ENCODE data around the gene ARHGAP26.
"Not testable (repeated sequence)": the region's sequence is repeated elsewhere in the genome, so short reads cannot be mapped to it uniquely, and the experiment has no call there.

The ARHGAP26 gene

GRCh38 chr5:142989270-142989669, 219.1 kb downstream of the ARHGAP26 start:
- H3K27me3 ChIP-seq (ENCODE audit: control insufficient read depth, insufficient read depth, low read length, poor library complexity, severe bottlenecking); H3K4me1 ChIP-seq (ENCODE audit: control insufficient read depth, insufficient read depth, low read length): not testable (repeated sequence)
- WGBS, 2 experiments = 90 to 100% methylated on average over 1 of the region's 1 CpG

GRCh38 chr5:142990073-142990472, 219.9 kb downstream of the ARHGAP26 start:
- H3K4me1 ChIP-seq (ENCODE audit: control insufficient read depth, insufficient read depth, low read length); H3K4me3 ChIP-seq (ENCODE audit: insufficient read depth, low read depth, low read length); H3K27me3 ChIP-seq (ENCODE audit: control insufficient read depth, insufficient read depth, low read length, poor library complexity, severe bottlenecking); H3K36me3 ChIP-seq (ENCODE audit: control insufficient read depth, insufficient read depth, low read length); H3K27ac ChIP-seq (ENCODE audit: insufficient read depth, low read depth, low read length, poor library complexity, severe bottlenecking); H3K9me3 ChIP-seq (ENCODE audit: control insufficient read depth, low read length): not testable (repeated sequence)
- 94 to 96% methylated on average over 8 of the region's 8 CpGs for WGBS, 2 experiments

More at GRCh38 chr5:142989270-142989669, 219.1 kb downstream of the ARHGAP26 start:
- H3K4me3 ChIP-seq (ENCODE audit: insufficient read depth, low read depth, low read length); H3K36me3 ChIP-seq (ENCODE audit: control insufficient read depth, insufficient read depth, low read length); H3K27ac ChIP-seq (ENCODE audit: insufficient read depth, low read depth, low read length, poor library complexity, severe bottlenecking); H3K9me3 ChIP-seq (ENCODE audit: control insufficient read depth, low read length): not testable (repeated sequence)

- 91 to 95% methylated on average over 2 of the region's 2 CpGs for WGBS, 2 experiments
These were observed 224.0 kb downstream of the ARHGAP26 start for GRCh38 chr5:142994218-142994617.

GRCh38 chr5:142995621-142996020, 225.4 kb downstream of the ARHGAP26 start:
- H3K27me3 ChIP-seq (ENCODE audit: control insufficient read depth, insufficient read depth, low read length, poor library complexity, severe bottlenecking); H3K27ac ChIP-seq (ENCODE audit: insufficient read depth, low read depth, low read length, poor library complexity, severe bottlenecking); H3K4me1 ChIP-seq (ENCODE audit: control insufficient read depth, insufficient read depth, low read length); H3K36me3 ChIP-seq (ENCODE audit: control insufficient read depth, insufficient read depth, low read length); H3K9me3 ChIP-seq (ENCODE audit: control insufficient read depth, low read length); H3K4me3 ChIP-seq (ENCODE audit: insufficient read depth, low read depth, low read length): not testable (repeated sequence)

More at GRCh38 chr5:142994218-142994617, 224.0 kb downstream of the ARHGAP26 start:
- Histone ChIP-seq H3K4me3 (ENCODE audit: insufficient read depth, low read depth, low read length) (no peak overlapping the region), H3K4me1 (ENCODE audit: control insufficient read depth, insufficient read depth, low read length) (no peaks in the 10 kb centered on the region), H3K36me3 (ENCODE audit: control insufficient read depth, insufficient read depth, low read length) (no peaks in the 10 kb centered on the region), H3K27ac (ENCODE audit: insufficient read depth, low read depth, low read length, poor library complexity, severe bottlenecking) (no peak overlapping the region), H3K27me3 (ENCODE audit: control insufficient read depth, insufficient read depth, low read length, poor library complexity, severe bottlenecking) (no peaks in the 10 kb centered on the region), H3K9me3 (ENCODE audit: control insufficient read depth, low read length) (no peaks in the 10 kb centered on the region)

- no peaks in the 10 kb centered on the region for H3K27me3 ChIP-seq (ENCODE audit: control insufficient read depth, insufficient read depth, low read length, poor library complexity, severe bottlenecking)
- 89 to 91% methylated on average over 1 of the region's 1 CpG for WGBS, 2 experiments
- H3K27ac ChIP-seq (ENCODE audit: insufficient read depth, low read depth, low read length, poor library complexity, severe bottlenecking) = no peak overlapping the region
- no peaks in the 10 kb centered on the region for H3K9me3 ChIP-seq (ENCODE audit: control insufficient read depth, low read length)
- H3K4me3 ChIP-seq (ENCODE audit: insufficient read depth, low read depth, low read length) = no peak overlapping the region
- no peaks in the 10 kb centered on the region for H3K36me3 ChIP-seq (ENCODE audit: control insufficient read depth, insufficient read depth, low read length)
- H3K4me1 ChIP-seq (ENCODE audit: control insufficient read depth, insufficient read depth, low read length) = no peaks in the 10 kb centered on the region
These were observed 227.4 kb downstream of the ARHGAP26 start for GRCh38 chr5:142997591-142997990.

- H3K9me3 ChIP-seq (ENCODE audit: control insufficient read depth, low read length) = no peaks in the 10 kb centered on the region
- H3K27ac ChIP-seq (ENCODE audit: insufficient read depth, low read depth, low read length, poor library complexity, severe bottlenecking) = no peak overlapping the region
- H3K27me3 ChIP-seq (ENCODE audit: control insufficient read depth, insufficient read depth, low read length, poor library complexity, severe bottlenecking) = no peaks in the 10 kb centered on the region
- H3K4me1 ChIP-seq (ENCODE audit: control insufficient read depth, insufficient read depth, low read length) = no peaks in the 10 kb centered on the region
- no peak overlapping the region for H3K4me3 ChIP-seq (ENCODE audit: insufficient read depth, low read depth, low read length)
- 69 to 81% methylated on average over 6 of the region's 6 CpGs for WGBS, 2 experiments
- no peaks in the 10 kb centered on the region for H3K36me3 ChIP-seq (ENCODE audit: control insufficient read depth, insufficient read depth, low read length)
These were observed 228.3 kb downstream of the ARHGAP26 start for GRCh38 chr5:142998316-142999020.

- not testable (repeated sequence) for H3K36me3 ChIP-seq (ENCODE audit: control insufficient read depth, insufficient read depth, low read length); H3K4me1 ChIP-seq (ENCODE audit: control insufficient read depth, insufficient read depth, low read length); H3K9me3 ChIP-seq (ENCODE audit: control insufficient read depth, low read length); H3K27ac ChIP-seq (ENCODE audit: insufficient read depth, low read depth, low read length, poor library complexity, severe bottlenecking); H3K27me3 ChIP-seq (ENCODE audit: control insufficient read depth, insufficient read depth, low read length, poor library complexity, severe bottlenecking); H3K4me3 ChIP-seq (ENCODE audit: insufficient read depth, low read depth, low read length)
- WGBS, 2 experiments = 86% methylated on average over 1 of the region's 1 CpG; no CpG with 5 or more reads in 1 of the 2 experiments
These were observed 230.4 kb downstream of the ARHGAP26 start for GRCh38 chr5:143000551-143000950.

GRCh38 chr5:143001764-143002351, 231.7 kb downstream of the ARHGAP26 start:
- H3K27ac ChIP-seq (ENCODE audit: insufficient read depth, low read depth, low read length, poor library complexity, severe bottlenecking) = no peak overlapping the region
- H3K4me3 ChIP-seq (ENCODE audit: insufficient read depth, low read depth, low read length) = no peak overlapping the region
- 77 to 82% methylated on average over 8 of the region's 8 CpGs for WGBS, 2 experiments

GRCh38 chr5:143002459-143003327, 232.5 kb downstream of the ARHGAP26 start:
- WGBS, 2 experiments = 90 to 91% methylated on average over 7 of the region's 7 CpGs
- Histone ChIP-seq H3K27me3 (ENCODE audit: control insufficient read depth, insufficient read depth, low read length, poor library complexity, severe bottlenecking) (no peaks in the 10 kb centered on the region), H3K4me1 (ENCODE audit: control insufficient read depth, insufficient read depth, low read length) (no peaks in the 10 kb centered on the region), H3K4me3 (ENCODE audit: insufficient read depth, low read depth, low read length) (no peak overlapping the region), H3K9me3 (ENCODE audit: control insufficient read depth, low read length) (no peaks in the 10 kb centered on the region), H3K27ac (ENCODE audit: insufficient read depth, low read depth, low read length, poor library complexity, severe bottlenecking) (no peak overlapping the region), H3K36me3 (ENCODE audit: control insufficient read depth, insufficient read depth, low read length) (no peaks in the 10 kb centered on the region)

More at GRCh38 chr5:143001764-143002351, 231.7 kb downstream of the ARHGAP26 start:
- H3K27me3 ChIP-seq (ENCODE audit: control insufficient read depth, insufficient read depth, low read length, poor library complexity, severe bottlenecking) = no peaks in the 10 kb centered on the region
- H3K9me3 ChIP-seq (ENCODE audit: control insufficient read depth, low read length) = no peaks in the 10 kb centered on the region
- no peaks in the 10 kb centered on the region for H3K36me3 ChIP-seq (ENCODE audit: control insufficient read depth, insufficient read depth, low read length)
- no peaks in the 10 kb centered on the region for H3K4me1 ChIP-seq (ENCODE audit: control insufficient read depth, insufficient read depth, low read length)

- Histone ChIP-seq H3K4me1 (ENCODE audit: control insufficient read depth, insufficient read depth, low read length) (no peaks in the 10 kb centered on the region), H3K27me3 (ENCODE audit: control insufficient read depth, insufficient read depth, low read length, poor library complexity, severe bottlenecking) (no peaks in the 10 kb centered on the region), H3K27ac (ENCODE audit: insufficient read depth, low read depth, low read length, poor library complexity, severe bottlenecking) (no peak overlapping the region), H3K36me3 (ENCODE audit: control insufficient read depth, insufficient read depth, low read length) (no peaks in the 10 kb centered on the region), H3K4me3 (ENCODE audit: insufficient read depth, low read depth, low read length) (no peak overlapping the region), H3K9me3 (ENCODE audit: control insufficient read depth, low read length) (no peaks in the 10 kb centered on the region)
- 81 to 93% methylated on average over 2 to 3 of the region's 3 CpGs for WGBS, 2 experiments
These were observed 233.1 kb downstream of the ARHGAP26 start for GRCh38 chr5:143003328-143003636.
